Suprapubic skin (tissue), 4 donors: ENCODE data around the gene NPAS2. TPM values are rescaled to one million over a fixed set of nuclear protein-coding genes. Genes with fewer than 3 reads are reported as not detected.

Experiments
- DNase-seq, 2 donors: peaks; one replicate each; pipeline ENCODE4 v3.0.0-alpha.2; 2019; ENCODE audit warnings: low spot score in 2 of 2
- H3K27ac ChIP-seq: fragments of 200-600 bp; sonication (generic); one replicate; pipeline ENCODE4 v1.5.1; 2019
- H3K27me3 ChIP-seq: fragments of 200-600 bp; sonication (generic); one replicate; pipeline ENCODE4 v1.5.1; 2019
- H3K36me3 ChIP-seq: fragments of 200-600 bp; sonication (generic); one replicate; pipeline ENCODE4 v1.5.1; 2019
- H3K4me1 ChIP-seq: fragments of 200-600 bp; sonication (generic); one replicate; pipeline ENCODE4 v1.5.1; 2019
- H3K4me3 ChIP-seq: fragments of 200-600 bp; sonication (generic); one replicate; pipeline ENCODE4 v1.5.1; 2019; ENCODE audit warnings: mild to moderate bottlenecking
- H3K9me3 ChIP-seq: fragments of 200-600 bp; sonication (generic); one replicate; pipeline ENCODE4 v1.5.1; 2019
- CTCF ChIP-seq, 2 donors: fragments of 200-600 bp in 1 of 2; fragments of 450-650 bp in 1 of 2; sonication (generic) in 1 of 2; IDR thresholded peaks; one replicate each; pipeline ENCODE4 v1.5.1; 2016 to 2019; ENCODE audit warnings: antibody characterized with exemption in 2 of 2, mild to moderate bottlenecking in 1 of 2, moderate library complexity in 1 of 2
- EP300 ChIP-seq: sonication (generic); formaldehyde crosslinking; IDR thresholded peaks from one replicate; pipeline ENCODE4 v1.6.1; 2017; ENCODE audit warnings: antibody characterized with exemption
- POLR2A ChIP-seq, 2 donors: fragments of 450-650 bp; IDR thresholded peaks; one replicate each; pipeline ENCODE4 v1.6.1; 2017; ENCODE audit warnings: antibody characterized with exemption in 2 of 2, mild to moderate bottlenecking in 2 of 2, moderate library complexity in 2 of 2
- POLR2AphosphoS5 ChIP-seq, 3 donors: sonication (generic); formaldehyde crosslinking; IDR thresholded peaks; one replicate each; pipeline ENCODE4 v1.6.1; 2017; ENCODE audit warnings: antibody characterized with exemption in 3 of 3
- WGBS: methylation state at CpG from one replicate; pipeline ENCODE4 v1.1.5; 2018; 5-methylcytosine and 5-hydroxymethylcytosine counted together
- total RNA-seq, 4 donors: library from RNA; depleted of rRNA; stranded (reverse); fragments of >200 nt; gene quantifications; one replicate each; pipeline ENCODE4 v1.1.0, GENCODE V29; 2016

The NPAS2 gene
- total RNA-seq, 4 donors from 2014 or later: 46.5 to 90.1 (median 62.9) TPM

GRCh38 chr2:100821255-100821910 is 1.4 kb downstream of the NPAS2 start:
- no peak for DNase-seq
- H3K4me1 ChIP-seq: peaks cover 38% of the 10 kb centered on the region
- no peaks in the 10 kb centered on the region for H3K36me3 ChIP-seq
- 49% methylated on average over 14 of the region's 14 CpGs for whole genome bisulfite sequencing
- H3K9me3 ChIP-seq: no peaks in the 10 kb centered on the region
- H3K4me3 ChIP-seq: peak overlapping the region; percentile 69
- TF ChIP-seq EP300: no peak
- no peak for TF ChIP-seq POLR2AphosphoS5 (IDR thresholded peaks at IDR 0.05)
- TF ChIP-seq POLR2A (IDR thresholded peaks at IDR 0.05): no peak
- TF ChIP-seq CTCF (IDR thresholded peaks at IDR 0.05): no peak
- peaks cover 3% of the 10 kb centered on the region for H3K27me3 ChIP-seq
- H3K27ac ChIP-seq: peak overlapping the region; percentile 81

GRCh38 chr2:100821911-100822265 is 1.9 kb downstream of the NPAS2 start:
- Histone ChIP-seq H3K9me3 (no peaks in the 10 kb centered on the region), H3K4me1 (peaks cover 38% of the 10 kb centered on the region), H3K27ac (no peak overlapping the region), H3K36me3 (no peaks in the 10 kb centered on the region), H3K27me3 (peaks cover 3% of the 10 kb centered on the region), H3K4me3 (peak overlapping the region; percentile 69)
- no peak for DNase-seq
- no peak for TF ChIP-seq CTCF (IDR thresholded peaks at IDR 0.05)
- no peak for TF ChIP-seq POLR2A (IDR thresholded peaks at IDR 0.05)
- no peak for TF ChIP-seq POLR2AphosphoS5 (IDR thresholded peaks at IDR 0.05)
- 66% methylated on average over 9 of the region's 9 CpGs for WGBS

GRCh38 chr2:100822587-100823248 is 2.8 kb downstream of the NPAS2 start:
- Histone ChIP-seq H3K27me3 (peaks cover 3% of the 10 kb centered on the region), H3K27ac (no peak overlapping the region), H3K4me3 (no peak overlapping the region), H3K9me3 (no peaks in the 10 kb centered on the region), H3K4me1 (peaks cover 37% of the 10 kb centered on the region), H3K36me3 (no peaks in the 10 kb centered on the region)
- no peak for DNase-seq
- no peak for TF ChIP-seq EP300
- no peak for TF ChIP-seq CTCF (IDR thresholded peaks at IDR 0.05)
- WGBS: 38% methylated on average over 9 of the region's 9 CpGs

- TF ChIP-seq CTCF (IDR thresholded peaks at IDR 0.05) (no peak), POLR2AphosphoS5 (IDR thresholded peaks at IDR 0.05) (no peak), POLR2A (IDR thresholded peaks at IDR 0.05) (no peak), EP300 (no peak)
- no peak overlapping the region for H3K4me3 ChIP-seq
- peaks cover 26% of the 10 kb centered on the region for H3K4me1 ChIP-seq
- H3K36me3 ChIP-seq: no peaks in the 10 kb centered on the region
- H3K9me3 ChIP-seq: no peaks in the 10 kb centered on the region
- H3K27ac ChIP-seq: no peak overlapping the region
- DNase-seq: no peak
- 94% methylated on average over 6 of the region's 6 CpGs for WGBS
- peaks cover 3% of the 10 kb centered on the region for H3K27me3 ChIP-seq
Observed at GRCh38 chr2:100823665-100824438, 3.9 kb downstream of the NPAS2 start.

- Histone ChIP-seq H3K36me3 (no peaks in the 10 kb centered on the region), H3K4me1 (peaks cover 17% of the 10 kb centered on the region), H3K27me3 (no peaks in the 10 kb centered on the region), H3K27ac (no peak overlapping the region), H3K4me3 (no peak overlapping the region), H3K9me3 (no peaks in the 10 kb centered on the region)
- WGBS: 93% methylated on average over 5 of the region's 5 CpGs
- DNase-seq: no peak
- TF ChIP-seq CTCF (IDR thresholded peaks at IDR 0.05) (no peak), POLR2AphosphoS5 (IDR thresholded peaks at IDR 0.05) (no peak), EP300 (no peak), POLR2A (IDR thresholded peaks at IDR 0.05) (no peak)
Observed at GRCh38 chr2:100824842-100825241, 4.9 kb downstream of the NPAS2 start.
